K562 treated with DMSO at 1 percent for 12 hours (cell line): ENCODE results near the gene EPB41L3. TPM values are rescaled to one million over a fixed set of nuclear protein-coding genes. Genes with fewer than 3 reads are reported as not detected.

Experiments used
- total RNA-seq: library from RNA; unstranded; fragments of 300-600 nt; gene quantifications from 2 replicates; pipeline ENCODE4 v1.2.3, GENCODE V29; 2022; ENCODE audit not compliant: insufficient read depth

EPB41L3 gene
- not detected in 2 replicates for total RNA-seq

DNA sequence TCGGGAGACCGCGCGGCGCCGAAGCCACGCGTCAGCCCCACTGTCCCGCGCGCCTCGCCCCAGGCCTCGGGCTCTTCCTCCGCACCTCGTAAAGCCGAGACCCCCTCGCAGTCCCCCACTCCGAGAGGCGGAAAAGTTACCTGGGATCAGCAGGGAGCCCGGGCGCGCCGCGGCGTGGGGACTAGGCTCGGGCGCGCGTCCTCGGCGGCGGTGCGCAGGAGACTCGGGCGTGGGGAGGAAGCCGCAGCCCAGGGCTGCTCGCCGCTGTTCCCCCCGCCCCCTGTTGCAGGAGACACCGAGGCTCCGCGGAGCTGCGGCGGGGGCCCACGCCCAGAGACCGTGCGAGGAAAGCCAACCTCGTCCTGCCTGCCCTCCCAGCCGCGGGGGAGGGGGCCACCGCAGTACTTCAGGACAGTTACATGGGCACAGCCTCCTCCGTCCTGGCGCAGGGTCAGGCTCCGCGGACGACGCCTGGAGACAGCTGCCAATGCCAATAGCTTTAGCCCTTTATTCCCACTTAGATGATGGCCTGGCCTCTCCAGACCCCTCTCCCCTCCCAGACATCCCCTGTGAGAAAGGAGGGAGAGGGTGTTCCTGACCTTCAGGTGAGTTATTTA, at the start of gene EPB41L3:
Gene EPB41L3, minus strand, starts transcription at position 225 of the 617 bp plus-strand sequence. CDS start 54,814 bp downstream, outside the sequence.

Other genes starting within 250 kb of the EPB41L3 start
- 3.6 and 10.0 TPM in 2 replicates for gene ZBTB14, start 248.3 kb downstream of the EPB41L3 start, total RNA-seq